OCI-LY1 (cell line): ENCODE results near the gene IFT74.

Source experiments
- EZH2 ChIP-seq: fragments of 200-600 bp; sonication (generic), shearing (Covaris generic); IDR thresholded peaks from 2 replicates; pipeline ENCODE4 v1.8.0; 2017; ENCODE audit warnings: borderline replicate concordance, mixed run types, mild to moderate bottlenecking, antibody characterized with exemption, low read length, moderate library complexity, mixed read lengths
- TF ChIP-seq, protein P1 (sequence below): fragments of 200-600 bp; sonication (generic), shearing (Covaris generic); IDR thresholded peaks from 2 replicates; pipeline ENCODE4 v1.5.1; 2017; ENCODE audit warnings: mild to moderate bottlenecking, antibody characterized with exemption, low read length, moderate library complexity, mixed read lengths

DNA sequence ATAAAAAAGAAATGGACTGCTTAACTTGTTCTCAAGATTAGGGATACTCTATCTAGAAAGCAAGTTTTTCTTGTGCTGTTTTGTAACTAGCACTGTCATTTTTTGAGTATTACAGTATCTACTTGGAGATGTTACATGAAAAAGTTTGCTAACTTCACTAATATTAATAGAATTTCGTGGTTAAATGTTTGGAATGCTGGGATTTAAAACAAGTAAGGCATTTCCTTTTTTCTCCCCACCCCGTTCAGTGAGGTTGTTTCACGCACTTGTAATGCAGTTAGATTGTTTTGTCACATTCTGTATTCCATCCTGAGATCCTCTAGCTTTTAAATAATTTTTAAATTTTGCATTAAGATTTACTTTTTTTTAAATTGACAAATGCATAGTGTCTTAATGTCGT is 132.8 kb downstream of the IFT74 start:
- TF ChIP-seq EZH2: no peak
- TF ChIP-seq, protein P1, sequence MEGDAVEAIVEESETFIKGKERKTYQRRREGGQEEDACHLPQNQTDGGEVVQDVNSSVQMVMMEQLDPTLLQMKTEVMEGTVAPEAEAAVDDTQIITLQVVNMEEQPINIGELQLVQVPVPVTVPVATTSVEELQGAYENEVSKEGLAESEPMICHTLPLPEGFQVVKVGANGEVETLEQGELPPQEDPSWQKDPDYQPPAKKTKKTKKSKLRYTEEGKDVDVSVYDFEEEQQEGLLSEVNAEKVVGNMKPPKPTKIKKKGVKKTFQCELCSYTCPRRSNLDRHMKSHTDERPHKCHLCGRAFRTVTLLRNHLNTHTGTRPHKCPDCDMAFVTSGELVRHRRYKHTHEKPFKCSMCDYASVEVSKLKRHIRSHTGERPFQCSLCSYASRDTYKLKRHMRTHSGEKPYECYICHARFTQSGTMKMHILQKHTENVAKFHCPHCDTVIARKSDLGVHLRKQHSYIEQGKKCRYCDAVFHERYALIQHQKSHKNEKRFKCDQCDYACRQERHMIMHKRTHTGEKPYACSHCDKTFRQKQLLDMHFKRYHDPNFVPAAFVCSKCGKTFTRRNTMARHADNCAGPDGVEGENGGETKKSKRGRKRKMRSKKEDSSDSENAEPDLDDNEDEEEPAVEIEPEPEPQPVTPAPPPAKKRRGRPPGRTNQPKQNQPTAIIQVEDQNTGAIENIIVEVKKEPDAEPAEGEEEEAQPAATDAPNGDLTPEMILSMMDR: no peak
